T1000 (cell line): ENCODE measurements around the gene MNAT1.
"Not testable (repeated sequence)": the region's sequence is repeated elsewhere in the genome, so short reads cannot be mapped to it uniquely, and the experiment has no call there.

ENCODE experiments used
- DNase-seq: peaks from one replicate; lab custom pipeline; 2025; ENCODE audit warnings: mixed read lengths; lab: John Stamatoyannopoulos, UW

MNAT1 gene

DNA sequence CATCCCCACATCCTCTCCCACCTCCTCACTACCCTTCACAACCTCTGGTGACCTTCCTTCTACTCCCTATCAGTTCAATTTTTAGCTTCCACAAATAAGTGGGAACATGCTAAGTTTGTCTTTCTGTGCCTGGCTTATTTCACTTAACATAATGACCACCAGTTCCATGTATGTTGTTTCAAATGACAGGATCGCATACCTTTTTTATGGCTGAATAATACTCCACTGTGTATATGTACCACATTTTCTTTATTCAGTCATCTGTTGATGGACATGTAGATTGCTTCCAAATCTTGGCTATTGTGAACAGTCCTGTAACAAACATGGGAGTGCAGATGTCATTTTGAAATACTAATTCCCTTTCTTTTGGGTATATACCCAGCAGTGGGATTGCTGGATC lies 147.7 kb downstream of the MNAT1 start:
- no peak for DNase-seq

DNA sequence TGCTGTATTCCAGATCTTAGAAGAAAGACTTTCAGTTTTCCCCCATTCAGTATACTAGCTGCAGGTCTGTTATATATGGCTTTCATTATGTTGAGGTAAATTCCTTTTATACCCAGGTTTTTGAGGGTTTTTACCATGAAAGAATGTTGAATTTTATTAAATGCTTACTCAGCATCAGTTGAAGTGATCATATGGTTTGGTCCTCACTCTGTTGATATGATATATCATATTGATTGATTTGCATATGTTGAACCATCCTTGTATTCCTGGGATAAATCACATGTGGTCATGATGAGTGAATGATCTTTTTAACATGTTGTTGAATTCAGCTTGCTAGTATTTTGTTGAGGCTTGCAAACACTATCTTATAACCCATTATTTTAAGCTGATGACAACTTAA lies 149.6 kb downstream of the MNAT1 start:
- no peak for DNase-seq

DNA sequence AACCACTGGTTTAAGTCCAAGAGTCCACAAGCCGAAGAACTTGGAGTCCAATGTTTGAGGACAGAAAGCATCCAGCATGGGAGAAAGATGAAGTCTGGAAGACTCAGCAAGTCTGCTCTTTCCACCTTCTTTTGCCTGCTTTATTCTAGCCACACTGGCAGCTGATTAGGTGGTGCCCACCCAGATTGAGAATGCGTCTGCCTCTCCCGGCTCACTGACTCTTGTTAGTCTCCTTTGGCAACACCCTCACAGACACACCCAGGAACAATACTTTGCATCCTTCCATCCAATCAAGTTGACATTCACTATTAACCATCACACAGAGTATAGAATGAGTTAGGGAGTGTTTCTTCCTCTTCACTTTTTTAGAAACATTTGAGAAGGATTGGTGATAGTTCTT lies 156.1 kb downstream of the MNAT1 start:
- DNase-seq: not testable (repeated sequence)

DNA sequence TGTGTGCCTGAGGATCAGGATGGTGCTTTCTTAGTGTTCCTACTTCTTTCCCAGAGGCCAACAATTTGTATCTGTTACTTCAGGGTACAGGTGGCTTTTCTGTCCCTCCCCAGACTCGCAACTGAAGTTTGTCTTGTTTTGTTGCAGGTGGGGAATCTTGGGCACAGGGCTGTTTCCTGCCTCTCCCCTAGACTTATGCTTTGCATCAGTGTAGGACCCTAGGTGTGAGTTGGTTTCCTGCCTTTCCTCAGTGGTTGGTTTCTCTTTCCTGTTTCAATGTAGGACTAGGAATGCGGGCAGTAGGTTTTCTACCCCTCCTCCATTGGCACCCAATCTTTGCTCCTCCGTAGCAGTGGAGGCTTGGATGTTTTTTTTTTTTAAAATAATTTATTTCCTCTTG lies 159.3 kb downstream of the MNAT1 start:
- no peak for DNase-seq

DNA sequence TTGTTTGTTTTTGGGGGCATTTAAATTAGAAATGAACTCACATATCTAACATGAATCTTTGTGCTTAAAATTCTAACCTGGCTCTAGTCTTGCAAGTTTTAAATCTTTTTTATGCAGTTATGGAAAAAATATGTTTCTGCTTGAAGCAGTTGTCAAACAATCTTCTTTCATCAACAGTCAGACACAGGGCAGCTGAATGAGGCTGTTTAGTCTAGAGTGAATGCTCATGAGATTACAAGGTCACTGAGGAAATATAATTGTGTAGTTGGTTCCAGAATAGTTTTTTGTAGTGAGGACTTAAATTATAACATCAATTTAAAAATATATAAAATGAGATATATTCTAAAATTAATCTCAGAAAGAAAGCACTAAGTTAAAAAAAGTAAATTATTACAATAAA lies 169.8 kb downstream of the MNAT1 start:
- DNase-seq: no peak

DNA sequence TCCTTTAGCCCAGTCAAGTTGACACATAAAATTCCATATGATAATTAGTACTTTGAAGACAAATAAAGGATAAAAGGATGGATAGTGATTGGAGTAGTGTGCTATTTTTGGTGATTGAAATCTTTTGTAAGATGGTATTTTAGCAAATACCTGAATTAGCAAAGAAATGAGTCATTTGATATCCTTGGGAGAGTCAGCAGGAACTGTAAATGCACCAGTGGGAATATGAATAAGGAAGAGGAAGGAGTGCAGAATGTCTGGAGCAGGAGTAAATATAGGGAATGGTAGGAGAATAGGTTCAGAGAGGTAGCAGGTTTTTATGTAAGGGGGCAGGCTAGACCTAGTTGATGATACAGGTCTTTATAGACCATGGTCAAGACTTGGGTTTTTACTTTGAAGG lies 171.4 kb downstream of the MNAT1 start:
- no peak for DNase-seq

DNA sequence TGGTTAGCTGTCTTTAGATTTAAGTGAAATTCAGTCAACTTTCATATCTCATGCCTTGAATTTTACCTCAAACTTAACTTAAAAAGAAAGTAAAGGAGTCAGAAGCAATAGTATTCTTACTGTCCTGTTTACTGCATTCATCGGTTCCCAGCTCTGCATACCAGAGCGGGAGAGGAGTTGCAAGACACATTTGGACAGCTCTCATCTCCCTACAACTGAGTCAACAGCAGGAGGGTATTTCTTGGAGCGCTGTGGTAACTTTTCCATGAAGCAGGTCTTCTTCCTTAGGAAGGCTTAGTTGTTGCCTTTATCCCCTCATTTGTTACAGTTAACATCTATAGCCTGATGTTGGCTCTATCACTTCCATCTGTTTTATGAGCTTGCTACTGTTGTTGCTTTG lies 181.2 kb downstream of the MNAT1 start:
- DNase-seq: no peak

DNA sequence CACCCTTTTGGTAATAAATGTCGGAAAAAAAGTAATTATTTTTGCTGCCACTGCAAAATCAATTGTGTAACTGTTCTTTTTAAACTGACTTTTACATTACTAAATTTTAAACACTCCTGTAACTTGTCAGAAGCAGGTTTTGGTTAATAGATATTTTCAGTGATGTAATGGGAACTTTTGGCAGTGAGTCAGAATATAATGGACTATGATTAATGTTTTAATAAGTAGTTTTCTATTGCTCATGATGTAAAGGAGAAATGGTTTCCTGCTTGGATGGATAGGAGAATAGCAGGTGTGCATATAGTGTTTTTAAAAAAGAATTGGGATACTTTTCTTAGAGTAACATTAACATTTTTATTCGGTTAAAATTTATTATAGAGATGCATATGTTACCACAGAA lies 187.5 kb downstream of the MNAT1 start:
- no peak for DNase-seq

DNA sequence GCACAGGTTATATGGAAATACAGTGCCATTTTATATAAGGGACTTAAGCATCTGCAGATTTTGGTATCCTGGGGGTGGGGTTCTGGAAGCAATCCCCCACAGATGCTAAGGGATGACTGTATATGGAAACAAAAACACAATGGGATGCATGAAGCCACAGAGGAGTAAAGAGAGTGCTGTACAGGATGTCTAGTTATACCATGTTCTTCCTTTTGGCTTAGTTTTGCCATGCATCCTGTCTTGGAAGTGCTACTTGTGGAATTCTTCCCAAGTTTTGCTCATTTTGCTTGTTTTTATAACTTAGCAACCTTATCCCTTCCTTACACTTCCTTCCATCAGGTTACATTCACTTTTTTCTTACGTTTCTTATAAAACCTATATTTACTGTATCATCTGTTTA lies 190.7 kb downstream of the MNAT1 start:
- no peak for DNase-seq

DNA sequence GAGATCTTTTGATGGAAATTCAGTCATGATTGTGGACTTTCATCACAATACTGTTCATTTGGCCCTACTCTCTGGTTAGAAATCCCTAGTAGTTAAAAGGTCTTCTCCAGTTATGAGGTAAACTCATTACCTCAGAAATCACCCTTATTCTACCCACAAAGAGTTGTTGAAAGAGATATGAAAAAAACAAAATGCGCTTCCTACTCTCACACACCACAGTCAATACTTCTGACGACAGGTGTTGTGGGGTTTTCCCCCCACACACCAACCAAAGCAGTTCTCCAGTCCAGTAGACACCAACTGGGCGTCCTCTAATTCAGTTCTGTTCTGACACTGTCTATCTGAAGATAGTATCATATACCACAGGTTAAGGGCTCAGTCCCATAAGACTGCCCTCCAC lies 191.4 kb downstream of the MNAT1 start:
- DNase-seq: no peak

DNA sequence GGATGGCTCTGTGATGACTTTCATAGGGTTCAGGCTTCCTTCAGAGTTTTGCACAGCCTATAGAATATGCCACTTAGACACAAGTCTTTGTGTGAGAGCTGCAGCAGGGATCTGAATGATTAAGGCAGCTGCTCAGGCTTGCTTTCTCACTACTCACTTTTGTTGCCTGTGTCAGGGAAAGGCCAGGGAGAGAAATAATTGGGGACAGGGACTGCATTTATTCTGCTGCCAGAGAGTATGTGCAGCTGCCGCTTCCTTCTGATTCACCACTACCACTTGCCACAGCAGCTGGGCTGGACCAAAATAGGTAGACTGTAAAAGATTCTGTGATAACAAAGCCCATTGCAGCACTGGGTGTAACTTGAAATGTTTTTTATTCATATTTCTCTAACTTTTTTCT lies 196.7 kb downstream of the MNAT1 start:
- no peak for DNase-seq

DNA sequence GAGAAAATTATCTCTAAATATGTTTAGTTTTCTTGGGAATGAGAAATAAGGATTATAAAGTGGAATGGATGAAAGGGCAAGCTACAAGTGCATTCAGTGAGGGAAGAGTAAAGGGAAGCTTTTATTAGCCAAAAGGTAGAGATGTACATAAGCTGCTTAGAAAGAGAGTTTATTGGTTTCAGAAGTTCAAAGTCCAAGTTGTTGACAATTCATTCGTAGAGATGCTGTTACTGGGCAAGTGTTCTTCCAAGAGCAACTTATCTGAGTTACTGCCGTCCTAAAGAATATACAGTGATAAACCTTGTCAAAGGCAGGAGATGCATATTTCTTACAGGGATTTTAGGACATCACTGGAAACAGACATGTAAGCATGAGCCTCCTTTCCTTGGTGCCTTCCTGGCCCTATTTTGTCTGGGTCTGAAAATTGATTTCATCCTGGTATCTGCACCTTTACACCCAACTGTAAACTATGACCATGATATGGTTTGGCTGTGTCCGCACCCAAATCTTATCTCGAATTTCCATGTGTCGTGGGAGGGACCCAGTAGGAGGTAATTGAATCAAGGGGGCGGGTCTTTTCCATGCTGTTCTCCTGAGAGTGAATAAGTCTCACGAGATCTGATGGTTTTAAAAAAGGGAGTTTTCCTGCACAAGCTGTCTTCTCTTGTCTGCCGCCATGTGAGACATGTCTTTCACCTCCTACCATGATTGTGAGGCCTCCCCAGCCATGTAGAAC lies 199.5 kb downstream of the MNAT1 start:
- DNase-seq: no peak

DNA sequence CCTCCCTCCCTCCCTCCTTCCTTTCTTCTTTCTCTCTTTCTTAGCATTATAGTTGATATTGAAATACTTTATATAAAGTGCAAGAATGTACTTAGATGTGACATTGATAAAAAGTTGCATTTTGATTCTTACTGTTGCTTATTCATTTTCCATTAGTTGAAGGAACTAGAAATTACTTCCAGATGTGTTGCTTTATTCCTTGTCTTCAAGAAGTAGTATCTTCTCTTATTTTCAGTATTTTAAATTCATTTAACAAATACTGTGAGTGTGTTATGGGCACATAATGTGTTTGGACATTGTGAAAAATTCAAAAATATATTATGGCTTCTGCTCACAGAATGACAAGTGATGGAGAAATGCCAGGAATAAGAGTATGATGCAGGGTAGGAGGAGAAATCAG lies 200.8 kb downstream of the MNAT1 start:
- no peak for DNase-seq

DNA sequence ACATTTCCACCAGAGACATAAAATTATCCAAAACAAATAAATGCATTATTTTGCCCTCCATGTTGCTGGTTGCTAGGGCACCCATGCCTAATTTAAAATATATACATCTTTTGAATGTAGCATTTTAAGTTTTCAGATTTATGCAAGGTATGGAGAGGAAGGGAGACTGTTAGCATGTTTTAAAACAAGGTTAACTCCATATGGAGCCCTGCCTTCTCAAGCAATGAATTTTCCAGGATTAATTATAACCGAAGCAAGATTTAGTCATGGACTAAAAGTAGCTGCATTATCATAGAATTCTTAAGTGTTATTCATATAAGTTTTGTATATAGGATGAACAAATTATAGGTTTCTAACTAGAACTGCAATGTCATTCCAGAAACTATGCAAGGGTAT lies 209.1 kb downstream of the MNAT1 start:
- no peak for DNase-seq

DNA sequence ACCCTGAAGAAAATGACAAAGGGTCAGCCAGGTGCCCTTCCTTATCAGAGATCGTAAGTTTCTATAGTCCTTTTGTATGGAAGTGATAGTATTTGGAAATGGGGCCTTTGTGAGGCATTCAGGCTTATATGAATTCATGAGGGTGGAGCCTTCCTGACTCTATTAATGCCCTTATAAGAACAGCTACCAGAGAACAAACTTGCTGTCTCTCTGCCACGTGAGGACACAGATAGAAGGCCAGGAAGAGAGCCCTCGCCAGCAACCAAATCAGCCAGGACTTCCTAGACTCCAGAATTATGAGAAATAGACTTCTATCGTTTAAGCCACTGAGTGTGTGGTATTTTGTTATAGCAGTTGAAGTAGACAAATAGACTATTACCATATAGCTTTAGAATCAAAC lies 209.6 kb downstream of the MNAT1 start:
- no peak for DNase-seq

DNA sequence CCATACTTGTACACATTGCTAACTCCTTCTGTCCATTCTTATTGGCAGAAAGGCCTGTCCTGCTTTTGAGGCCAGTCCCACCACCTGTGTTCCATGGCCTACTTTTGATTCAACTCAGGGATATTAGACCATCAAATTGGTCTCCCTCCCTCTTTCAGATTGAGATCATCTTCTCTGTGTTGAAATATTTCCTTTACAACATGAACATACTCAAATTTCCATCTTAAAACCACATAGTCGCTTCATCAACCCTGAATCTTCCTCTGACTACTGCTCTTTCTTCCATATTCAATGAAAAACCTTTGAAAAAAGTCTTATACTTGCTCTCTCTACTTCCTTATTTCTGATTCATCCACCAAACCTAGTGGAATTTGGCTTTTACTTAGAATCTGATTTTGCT lies 211.4 kb downstream of the MNAT1 start:
- DNase-seq: no peak

DNA sequence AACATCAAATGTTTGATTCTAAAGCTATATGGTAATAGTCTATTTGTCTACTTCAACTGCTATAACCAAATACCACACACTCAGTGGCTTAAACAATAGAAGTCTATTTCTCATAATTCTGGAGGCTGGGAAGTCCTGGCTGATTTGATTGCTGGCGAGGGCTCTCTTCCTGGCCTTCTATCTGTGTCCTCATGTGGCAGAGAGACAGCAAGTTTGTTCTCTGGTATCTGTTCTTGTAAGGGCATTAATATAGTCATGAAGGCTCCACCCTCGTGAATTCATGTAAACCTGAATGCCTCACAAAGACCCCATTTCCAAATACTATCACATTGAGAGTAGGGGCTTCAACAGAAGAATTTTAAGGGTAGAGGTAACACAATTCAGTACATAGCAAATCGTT lies 212.2 kb downstream of the MNAT1 start:
- DNase-seq: no peak

DNA sequence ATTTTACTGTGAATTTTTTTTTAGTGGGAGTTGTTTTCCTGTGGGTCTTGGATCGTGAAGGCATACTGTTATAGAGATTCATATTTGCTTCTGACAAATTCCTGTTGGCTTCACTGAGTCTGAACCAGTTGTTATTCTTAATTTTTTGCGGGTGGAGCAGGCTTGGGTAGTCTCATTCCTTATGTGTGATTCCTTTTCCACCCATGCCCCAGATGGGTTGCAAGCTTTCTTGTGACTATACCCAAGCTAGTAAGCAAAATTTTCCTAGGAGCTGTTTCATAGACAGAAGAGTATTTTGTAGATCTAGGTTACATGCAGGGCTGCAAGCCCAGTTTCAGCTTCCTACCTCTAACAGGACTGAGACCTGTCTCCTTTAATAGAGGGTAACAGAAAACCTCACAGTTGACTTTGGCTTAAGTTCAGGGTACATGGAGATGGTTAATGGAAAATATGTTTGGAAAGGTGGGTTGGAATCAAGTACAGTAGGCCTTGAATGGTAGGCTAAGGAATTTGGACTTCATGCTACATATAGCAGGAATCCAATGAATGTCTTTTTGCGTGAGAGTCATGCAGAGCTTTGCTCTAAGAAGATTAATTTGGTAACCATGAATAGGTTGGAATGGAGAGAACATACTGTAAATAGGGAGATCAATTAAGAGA lies 217.3 kb downstream of the MNAT1 start:
- no peak for DNase-seq

DNA sequence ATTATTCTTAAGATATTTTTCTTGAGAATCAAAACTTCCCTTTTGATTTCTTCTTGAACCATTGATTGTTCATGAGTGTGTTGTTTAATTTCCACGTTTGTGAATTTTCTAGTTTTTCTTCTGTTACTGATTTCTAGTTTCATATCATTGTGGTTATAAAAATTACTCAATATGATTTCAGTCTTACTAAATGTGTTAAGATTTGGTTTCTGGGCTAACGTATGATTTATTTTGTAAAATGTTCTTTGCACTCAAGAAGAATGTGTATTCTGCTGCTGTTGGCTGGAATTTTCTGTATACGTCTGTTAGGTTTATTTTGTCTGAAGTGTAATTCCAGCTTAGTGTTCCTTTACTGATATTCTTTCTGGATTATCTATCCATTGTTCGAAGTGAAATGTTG lies 221.6 kb downstream of the MNAT1 start:
- DNase-seq: no peak

DNA sequence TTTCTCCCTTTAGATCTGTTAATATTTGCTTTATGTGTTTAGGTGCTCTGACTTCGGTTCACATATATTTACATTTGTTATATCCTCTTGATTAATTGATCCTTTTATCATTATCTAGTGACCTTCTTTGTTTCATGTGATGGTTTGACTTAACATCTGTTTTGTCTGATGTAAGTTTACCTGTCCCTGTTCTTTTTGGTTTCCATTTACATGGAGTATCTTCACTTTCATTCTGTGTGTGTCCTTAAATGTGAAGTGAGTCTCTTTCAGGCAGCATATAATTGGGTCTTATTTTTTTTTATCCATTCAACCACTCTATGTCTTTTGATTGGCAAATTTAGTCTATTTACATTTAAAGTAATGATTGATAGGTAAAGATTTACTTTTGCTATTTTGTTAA lies 222.1 kb downstream of the MNAT1 start:
- no peak for DNase-seq

DNA sequence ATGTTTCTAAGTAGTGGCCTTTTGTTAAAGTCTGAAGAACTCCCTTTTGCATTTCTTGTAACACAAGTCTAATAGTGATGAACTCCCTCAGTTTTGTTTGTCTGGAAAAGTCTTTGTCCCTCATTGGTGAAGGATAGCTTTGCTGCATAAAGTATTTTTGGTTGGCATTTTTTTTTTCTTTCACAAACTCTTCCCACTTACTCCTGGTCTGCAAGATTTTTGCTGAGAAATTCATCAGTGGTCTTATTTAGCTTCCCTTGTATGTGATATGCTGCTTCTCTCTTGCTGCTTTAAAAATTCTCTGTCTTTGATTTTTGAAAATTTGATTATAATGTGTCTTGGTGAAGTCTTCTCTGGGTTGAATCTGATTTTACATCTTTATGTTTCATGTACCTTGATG lies 223.6 kb downstream of the MNAT1 start:
- no peak for DNase-seq

DNA sequence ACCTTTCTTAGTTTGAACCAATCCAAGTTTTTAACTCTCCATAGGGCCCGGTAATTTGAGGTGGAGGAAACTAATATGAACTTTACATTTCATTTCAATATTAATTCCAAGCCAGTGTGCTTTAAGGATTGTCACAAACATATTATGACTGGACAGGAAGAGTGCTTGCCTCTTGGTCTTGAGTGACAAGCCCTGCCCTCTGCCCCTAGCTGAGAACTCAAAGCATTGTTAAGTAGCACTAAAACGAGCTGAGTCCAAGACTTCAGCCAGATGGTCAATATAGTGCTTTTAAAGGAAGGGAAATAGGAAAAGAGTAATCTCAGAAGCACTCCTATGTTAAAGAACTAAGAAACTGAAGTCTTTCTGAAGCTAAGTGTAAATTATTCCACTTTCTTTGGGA lies 229.2 kb downstream of the MNAT1 start:
- DNase-seq: no peak

DNA sequence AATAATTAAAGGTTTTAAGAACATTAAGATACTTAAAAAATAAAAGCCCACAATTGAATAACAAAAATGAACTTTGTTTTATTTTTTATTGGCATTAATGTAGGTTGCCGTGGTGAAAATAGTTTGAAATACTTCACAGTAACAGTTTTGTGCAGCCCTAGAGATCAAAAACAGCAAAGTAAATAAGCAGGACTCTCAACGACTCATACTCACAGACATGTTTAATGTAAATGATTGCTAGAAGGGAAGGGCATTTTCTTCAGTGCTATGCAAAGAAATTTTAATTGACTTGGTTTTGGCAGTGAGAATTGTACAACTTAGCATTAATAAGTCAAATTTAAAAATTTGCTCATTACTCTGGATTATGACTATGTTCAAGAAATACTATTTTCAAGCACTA lies 230.3 kb downstream of the MNAT1 start:
- no peak for DNase-seq

DNA sequence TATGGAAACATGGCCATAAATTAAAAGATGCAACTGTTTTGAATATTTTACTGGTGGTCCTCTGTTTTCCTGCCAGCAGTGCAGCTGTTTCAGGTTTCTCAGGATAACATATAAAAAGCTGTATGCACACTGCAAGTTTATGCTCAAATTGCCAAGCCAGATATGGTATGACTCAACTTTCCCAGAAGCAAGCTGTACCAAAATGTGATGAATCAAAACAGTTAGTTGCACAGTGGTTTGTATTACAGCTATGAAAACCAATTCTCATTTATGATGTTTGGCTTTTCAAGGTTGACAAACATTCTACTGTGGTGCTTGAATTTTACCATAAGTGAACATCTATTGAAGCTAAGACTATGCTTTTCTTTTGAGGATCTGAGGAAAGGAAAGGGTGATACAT lies 230.8 kb downstream of the MNAT1 start:
- no peak for DNase-seq
